Renal pelvis (tissue), 4 donors: ENCODE data around the gene HSPD1. TPM values are rescaled to one million over a fixed set of nuclear protein-coding genes. Genes with fewer than 3 reads are reported as not detected.
"Not testable (repeated sequence)": the region's sequence is repeated elsewhere in the genome, so short reads cannot be mapped to it uniquely, and the experiment has no call there.

ENCODE experiments used
- DNase-seq: peaks from one replicate; pipeline ENCODE4 v3.0.0-alpha.2; 2013
- polyA plus RNA-seq, 3 donors: library from polyadenylated mRNA; unstranded; fragments of 120-200 nt; gene quantifications; one replicate each; pipeline ENCODE4 v1.2.1, GENCODE V29; 2013; ENCODE audit not compliant: insufficient read length in 3 of 3

HSPD1 gene
- polyA plus RNA-seq, 3 donors = 575 to 646 (median 605) TPM

DNA sequence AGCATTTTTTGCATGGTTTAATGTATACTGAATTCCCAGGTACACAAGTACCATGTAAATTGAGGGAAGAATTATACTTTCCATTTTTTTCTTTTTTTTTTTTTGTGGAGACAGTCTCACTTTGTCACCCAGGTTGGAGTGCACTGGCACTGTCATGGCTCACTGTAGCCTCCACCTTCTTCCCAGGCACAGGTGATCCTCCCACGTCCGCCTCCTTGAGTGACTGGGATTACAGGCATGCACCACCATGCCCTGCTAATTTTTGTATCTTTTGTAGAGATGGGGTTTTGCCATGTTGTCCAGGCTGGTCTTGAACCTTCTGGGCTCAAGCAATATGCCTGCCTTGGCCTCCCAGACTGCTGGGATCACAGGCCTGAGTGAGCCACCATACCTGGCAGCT, 4.4 kb upstream of the HSPD1 start:
- no peak for DNase-seq

DNA sequence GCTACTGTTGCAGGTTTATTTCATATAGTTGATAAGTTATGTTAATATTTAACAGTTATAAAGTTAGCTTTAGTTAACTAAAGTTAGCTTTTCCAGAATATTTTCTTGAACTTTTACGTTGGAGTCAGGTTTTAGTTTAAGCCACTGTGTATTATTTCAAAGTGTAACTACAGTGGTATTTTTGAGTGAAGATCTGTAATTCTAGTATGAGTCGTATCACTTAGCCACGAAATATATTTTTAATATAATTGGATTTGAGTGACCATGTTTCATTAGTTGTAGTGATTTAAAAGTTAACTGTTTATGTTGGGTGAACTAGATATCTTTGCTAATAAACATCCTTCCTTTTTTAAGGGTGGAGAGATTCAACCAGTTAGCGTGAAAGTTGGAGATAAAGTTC, 3.0 kb upstream of the HSPD1 start:
- DNase-seq = no peak

DNA sequence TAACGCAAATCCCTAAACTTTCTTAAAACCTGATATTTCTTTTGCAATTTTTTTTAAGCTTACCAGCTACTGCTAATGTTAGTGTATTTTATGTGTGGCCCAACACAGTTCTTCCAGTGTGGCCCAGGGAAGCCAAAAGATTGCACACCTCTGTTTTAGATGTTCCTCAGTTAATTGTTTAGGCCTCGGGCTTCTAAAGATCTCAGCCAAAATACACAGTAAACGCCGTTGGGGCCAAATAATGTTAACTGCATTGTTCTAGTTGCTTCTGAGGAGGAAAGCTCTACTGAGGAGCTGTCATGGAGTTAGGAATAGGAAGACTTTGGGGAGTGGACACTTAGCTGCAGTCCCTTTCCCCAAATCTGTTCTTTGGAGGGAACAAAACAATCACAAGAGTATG, 2.6 kb upstream of the HSPD1 start:
- DNase-seq = no peak

DNA sequence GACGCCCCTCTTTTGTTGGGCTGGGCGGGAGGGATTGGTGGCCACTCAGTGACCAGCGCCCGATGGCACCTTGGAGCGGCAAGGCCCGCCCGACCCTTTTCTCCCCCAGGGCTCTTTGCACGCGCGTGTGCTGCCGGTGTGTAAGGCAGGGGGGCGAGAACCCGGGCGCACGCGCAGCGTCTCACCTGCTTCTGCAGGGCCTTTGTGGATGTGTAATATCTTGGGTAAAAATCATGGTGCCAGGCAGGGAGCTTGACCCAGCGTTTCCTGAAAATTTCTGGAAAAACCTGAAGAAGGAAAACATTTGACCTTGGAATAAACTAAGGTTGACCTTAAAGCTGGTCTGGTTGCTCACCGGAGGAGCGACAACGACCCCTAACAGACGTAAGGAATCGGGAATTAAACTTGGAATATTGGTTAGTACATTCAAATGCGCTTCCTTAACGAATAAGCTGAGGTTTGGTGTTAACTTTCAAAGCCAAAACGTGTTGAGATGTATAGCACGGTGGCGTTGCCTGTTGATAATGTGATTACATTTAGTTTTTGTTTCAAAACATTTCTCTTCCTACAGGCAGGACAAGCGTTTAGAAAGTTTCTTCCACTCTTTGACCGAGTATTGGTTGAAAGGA, 977 bp upstream of the HSPD1 start:
- peak; percentile 24 for DNase-seq

DNA sequence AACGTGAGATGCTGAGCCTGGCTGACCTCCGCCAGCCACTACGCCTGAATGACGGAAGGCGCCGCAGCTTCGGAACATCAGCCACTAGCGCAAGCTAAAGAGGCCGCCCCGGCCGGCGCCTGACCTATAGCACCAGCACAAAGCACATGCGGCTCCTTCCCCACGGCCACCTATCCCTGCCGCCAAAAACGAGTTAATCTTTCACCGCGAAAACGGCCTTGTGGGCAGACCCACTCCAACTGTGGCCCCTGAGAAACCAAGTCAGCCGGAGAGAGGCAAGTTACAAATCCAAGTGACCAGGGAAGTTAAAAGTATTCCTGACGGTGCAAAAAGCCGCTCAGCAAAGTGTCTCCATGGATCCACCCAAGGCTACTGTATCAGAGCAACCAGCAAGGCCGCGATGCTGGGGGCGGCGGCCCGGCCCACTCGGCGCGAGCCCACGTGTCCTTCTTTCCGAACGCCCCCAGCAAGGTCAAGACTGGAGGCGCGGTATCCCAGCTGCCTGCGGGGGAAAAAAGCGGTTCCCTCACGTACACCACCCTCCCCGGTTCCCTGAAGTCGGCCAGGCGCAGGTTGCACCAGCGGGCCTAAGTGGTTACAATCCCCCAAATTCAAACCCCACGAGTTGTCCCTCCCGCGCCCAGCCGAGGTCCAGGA, 575 bp downstream of the HSPD1 start:
- DNase-seq = peak; percentile 77

DNA sequence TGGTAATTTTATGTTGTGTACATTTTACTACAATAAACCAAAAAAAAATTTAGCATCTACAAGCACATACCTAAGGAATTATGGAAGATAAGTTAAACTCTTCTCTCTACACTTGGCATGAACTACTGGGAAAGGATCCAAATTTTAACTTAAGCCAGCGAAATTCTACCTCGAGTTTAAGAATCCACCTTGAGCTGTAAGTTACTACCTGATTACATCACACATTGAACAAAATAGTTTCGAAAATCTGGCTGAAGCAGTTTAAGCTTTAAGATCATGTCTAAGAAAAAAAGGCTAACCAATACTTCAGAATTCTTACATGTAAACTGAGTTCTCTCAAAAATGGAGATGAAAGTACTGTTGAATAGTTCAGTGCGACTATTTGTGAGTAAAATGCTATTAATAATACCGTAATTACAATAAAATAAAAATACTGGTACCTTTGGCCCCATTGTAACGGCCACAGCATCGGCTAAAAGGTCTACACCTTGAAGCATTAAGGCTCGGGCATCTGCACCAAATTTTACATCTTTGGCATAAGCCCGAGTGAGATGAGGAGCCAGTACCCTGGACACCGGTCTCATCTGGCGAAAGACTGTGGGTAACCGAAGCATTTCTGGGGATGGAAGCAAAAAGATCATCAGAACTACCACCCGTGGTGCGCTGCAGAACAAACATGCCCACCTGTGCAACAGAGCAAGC, 1.3 kb downstream of the HSPD1 start:
- no peak for DNase-seq

DNA sequence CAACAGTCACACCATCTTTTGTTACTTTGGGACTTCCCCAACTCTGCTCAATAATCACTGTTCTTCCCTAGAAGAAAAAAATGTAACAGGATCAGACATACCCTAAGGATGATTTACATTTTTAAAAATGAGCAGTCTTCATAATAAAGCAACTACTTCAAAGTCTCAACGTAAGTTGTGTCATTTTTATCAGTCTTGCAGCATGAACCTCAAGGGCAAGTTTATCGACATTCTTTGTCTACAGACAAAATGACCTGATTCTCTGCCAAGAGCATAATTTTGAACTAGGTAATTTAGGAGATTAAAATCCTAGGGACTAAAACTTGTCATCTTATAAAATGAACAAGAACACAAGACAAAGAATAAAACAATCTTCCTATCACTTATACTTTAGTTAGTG, 2.3 kb downstream of the HSPD1 start:
- no peak for DNase-seq

DNA sequence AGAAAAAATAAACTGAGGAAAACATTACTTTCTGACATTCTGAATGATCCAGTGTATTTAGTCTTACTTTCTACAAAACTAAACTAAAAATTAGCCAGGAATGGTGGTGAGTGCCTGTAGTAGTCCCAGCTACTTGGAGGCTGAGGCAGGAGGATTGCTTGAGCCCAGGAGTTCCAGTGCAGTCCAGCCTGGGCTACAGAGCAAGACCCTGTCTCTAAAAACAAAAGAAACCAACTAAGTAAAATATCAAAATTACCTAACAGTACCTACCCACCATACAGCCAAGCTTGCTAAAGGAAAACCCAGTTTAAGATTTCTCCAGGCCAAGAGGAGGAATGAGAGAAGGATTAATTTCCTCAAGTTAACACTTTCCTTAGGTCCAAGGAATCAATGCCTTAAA, 2.9 kb downstream of the HSPD1 start:
- no peak for DNase-seq

DNA sequence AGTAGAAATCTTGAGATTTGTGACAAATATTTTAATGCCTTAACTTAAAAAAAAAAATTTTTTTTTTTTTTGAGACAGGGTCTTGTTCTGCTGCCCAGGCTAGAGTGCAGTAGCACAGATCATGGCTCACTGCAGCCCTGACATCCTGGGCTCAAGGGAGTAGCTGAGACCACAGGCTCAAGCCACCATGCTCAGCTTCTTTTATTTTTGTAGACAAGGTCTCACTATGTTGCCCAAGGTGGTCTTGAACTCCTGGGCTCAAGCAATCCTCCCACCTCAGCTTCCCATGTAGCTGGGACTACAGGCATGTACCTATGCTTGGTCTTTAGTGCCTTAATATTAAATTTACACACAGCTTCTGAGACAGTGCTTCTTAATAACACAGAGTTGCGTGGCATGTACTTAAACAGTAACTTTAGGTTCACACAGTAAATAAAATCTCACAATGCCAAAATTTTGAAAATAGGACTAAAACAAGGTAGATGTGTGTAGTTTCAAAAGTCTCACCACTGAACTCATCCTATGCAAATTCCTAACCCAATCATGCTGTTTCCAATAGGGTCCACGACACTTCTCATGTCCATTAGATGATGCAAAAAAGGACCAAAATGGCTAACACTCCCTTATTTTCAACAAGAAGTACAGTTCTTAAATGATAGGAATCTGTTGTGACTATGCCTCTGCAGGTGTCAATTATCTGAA, 4.1 kb downstream of the HSPD1 start:
- no peak for DNase-seq

DNA sequence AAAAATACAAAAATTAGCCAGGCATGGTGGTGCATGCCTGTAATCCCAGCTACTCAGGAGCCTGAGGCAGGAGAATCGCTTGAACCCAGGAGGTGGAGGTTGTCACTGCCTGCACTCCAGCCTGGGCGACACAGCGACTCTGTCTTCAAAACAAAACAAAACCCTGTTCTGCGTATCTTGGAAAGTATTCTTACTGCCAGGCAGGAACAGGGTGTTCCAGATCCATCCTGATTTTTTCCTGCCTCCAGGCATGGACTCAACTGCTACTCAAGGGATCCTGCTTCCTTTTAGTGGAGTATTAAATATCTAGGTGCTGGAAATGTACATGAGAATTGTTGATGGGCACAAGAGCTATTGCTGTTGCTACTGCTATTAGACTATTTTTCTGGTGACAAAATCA, 12.3 kb downstream of the HSPD1 start:
- DNase-seq = no peak

DNA sequence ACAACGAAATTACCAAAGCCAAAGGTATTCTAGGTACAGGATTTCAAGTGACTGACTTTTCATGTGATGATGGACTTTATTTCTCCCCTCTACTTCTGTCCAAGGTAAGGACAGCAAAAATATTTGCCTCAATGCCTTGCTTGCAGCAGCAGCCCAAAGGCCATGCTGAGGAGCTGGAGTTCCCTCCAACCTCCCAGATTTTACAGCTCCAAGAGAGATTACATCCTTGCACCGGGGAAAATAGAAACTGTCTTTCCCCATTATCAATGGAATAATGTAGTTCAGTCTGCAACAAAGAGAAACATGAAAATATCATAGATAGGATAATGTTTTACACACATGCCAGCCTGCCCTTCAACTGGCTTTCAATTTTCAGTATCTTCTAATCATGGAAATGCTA, 13.5 kb downstream of the HSPD1 start:
- no peak for DNase-seq

DNA sequence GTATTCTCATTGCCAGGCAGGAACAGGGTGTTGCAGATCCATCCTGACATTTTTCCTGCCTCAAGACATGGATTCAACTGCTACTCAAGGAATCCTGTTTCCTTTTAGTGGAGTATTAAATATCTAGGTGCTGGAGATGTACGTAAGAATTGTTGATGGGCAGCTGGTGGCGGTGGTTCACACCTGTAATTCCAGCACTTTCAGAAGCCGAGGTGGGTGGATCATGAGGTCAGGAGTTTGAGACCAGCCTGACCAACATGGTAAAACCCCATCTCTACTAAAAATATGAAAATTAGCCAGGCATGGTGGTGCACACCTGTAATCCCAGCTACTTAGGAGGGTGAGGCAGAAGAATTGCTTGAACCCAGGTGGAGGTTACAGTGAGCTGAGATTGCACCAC, 15.4 kb downstream of the HSPD1 start:
- DNase-seq = not testable (repeated sequence)

DNA sequence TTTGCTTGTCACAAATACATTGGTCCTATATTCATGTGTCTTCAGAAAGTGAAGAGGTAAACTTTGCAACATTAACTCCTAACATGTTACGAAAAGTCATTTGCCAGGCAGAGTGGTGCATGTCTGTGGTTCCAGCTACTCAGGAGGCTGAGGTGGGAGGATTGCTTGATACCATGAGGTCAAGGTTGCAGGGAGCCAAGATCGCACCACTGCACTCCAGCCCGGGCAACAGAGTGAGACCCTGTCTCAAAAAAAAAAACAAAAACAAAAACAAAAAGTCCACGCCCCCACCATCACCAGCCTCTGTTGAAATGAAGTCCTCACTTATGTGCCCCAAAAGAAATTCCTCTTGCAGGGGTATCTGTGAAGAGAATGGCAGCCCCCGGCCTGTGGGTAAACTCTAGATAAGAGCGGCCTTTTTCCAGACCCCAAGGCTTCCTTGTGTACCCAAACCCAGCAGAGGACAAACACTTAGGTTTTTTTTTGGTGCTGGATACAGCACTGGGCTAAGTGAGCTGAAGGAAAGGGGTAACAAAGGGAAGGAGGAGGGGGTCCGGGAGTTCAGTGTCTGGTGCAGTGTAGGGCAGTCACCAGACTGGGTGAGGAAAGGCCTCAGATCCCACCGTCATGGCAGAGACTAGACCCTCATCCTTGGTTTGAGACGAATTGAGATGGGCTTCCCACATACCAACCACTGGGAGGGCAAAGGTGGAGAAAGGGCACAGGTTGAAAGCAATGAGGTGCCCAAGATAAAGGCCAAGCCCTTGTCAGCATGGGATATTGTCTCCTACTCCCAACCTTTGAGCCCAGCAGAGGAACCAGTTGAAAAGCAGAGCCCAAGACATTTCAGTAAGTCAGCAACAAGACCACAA, 19.2 kb downstream of the HSPD1 start:
- no peak for DNase-seq

DNA sequence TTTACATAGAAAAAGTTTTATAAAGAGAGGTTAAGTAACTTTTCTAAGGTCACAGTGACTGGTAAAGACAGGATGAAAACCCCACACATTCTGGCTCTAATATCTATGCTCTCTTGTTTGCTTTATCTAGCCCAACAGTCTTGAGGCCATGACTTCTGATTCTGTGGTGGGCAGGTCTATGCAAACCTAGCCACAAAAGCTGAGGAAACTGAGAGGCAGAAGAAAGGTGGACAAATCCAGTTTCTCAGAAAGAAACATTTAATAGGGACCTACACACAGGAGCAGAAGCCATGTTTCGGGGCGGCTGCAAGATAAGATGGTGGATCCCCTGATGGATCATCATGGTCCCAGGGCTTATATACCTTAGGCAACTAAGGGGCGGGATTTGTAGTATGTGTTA, 21.8 kb downstream of the HSPD1 start:
- DNase-seq = no peak

DNA sequence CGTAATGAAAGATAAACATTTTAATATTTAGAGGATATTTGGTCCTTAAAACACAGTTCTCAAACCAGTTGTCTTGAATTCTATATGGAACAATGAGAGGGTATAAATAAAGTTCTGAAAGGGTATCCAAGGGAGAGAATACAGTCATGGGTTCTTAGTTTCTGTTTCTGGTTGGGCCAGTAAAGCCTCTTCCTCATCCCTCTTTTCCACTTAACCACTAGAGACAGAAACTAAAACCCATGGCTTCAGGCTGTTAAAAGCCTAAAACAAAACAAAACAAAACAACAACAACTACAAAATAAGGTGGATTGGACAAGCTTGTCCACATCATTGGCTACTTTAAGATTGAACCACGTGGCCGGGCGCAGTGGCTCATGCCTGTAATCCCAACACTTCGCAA, 27.5 kb downstream of the HSPD1 start:
- DNase-seq = no peak

DNA sequence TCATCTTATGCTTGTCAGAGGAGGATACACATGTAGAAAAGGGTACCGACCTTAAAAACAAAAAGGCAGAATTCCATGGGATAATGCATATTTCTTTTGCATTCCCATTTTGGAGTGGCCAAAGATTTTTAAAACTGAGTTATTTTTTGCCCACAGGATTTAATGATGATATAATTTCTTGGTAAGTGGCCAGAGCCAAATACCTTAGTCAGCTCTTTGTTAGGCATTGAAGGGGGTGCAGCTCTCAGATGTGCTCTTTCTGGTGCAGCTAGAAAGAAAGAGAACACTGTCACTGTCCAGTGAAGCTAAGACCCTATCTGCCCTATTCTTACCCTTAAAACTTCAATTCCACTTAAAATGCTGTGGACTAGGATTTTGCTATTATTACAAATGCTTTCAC, 35.5 kb downstream of the HSPD1 start:
- DNase-seq = no peak

DNA sequence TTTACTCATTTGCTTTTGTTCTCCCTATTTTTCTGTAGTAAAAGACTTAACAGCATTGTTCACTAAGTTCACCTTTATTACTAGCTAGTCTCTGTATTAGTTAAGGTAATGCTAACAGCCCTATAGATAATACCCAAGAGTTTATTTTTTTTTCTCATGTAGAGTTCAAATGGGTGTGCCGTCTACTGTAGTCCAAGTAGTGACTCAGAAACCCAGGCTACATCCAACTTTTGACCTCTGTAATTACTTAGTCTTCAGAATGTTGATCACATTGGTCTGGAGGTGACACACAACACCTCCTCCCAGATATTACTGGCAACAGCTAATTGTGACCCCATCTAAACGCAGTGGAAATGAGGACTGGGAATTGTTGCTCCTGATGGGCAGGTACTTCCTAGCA, 38.6 kb downstream of the HSPD1 start:
- no peak for DNase-seq

DNA sequence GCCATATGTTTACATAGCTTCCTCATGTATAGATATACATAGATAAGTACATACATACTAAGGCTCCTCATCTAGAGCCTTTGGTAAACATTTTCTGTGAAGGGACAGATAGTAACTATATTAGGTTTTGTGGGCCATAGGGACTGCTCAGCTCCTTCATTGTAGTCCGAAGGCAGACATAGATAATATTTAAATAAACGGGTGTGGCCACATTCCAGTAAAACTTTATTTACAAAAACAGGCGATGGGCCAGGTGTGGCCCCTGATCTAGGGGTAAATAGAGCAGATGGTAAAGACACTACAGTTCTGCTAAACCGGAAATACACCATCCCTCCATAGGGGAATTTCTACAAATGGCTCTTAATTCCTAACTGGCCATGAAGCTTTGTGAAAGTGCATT, 39.0 kb downstream of the HSPD1 start:
- DNase-seq = no peak

DNA sequence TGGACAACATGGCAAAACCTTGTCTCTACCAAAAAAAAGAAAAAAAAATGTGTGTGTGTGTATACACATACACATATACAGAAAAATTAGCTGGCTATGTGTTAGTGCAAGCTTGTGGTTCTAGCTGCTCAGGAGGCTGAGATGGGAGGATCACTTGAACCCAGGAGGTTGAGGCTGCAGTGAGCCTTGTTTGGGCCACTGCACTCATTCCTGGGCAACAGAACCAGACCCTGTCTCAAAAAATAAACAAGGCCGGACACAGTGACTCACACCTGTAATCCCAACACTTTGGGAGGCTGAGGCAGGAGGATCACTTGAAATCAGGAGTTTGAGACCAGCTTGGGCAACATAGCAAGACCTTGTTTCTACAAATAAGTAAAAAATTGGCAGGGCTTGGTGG, 44.2 kb downstream of the HSPD1 start:
- no peak for DNase-seq

DNA sequence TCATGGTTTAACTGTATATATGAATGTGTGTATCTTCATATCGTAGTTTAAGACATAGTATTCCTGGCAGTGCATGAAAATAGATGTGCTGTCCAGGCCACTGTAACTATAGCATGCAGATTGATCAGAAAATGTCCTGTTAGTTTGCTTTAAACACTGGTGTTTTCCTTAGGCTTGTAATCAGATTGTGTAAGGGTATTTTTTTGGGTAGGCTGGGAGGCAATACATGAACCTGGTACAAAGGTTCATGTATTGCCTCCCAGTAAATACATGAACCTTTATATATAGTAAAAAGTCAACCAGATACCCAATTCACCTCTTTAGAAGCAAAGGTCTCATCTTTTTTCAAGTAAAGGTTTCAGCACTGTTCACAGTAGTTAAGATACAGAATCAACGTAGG, 44.7 kb downstream of the HSPD1 start:
- no peak for DNase-seq

DNA sequence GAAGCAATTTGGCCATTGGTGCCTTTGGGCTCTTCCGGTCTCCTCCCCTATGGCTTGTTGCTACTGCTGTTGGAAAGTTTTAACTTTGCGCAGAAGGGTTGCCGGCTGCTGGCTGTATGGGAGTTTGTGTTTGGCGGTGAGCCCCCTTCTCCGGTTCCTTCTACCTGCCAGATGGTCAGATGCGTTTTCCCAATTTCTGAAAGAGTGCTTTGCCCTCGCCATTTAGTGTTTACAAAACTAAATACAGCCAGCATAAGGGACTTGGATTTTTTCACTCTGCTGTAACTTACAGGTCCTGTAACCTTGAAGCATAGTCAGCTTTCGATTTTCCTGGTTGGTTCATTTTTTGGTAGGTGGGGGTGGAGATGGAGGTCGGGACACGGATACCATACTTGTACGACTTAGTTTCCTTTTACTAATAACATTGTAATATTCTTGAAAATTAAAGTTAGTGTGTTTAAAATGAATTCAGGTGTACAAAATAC, 45.7 kb downstream of the HSPD1 start:
- DNase-seq = peak; percentile 84
